KMS-11 (cell line): ENCODE results near the gene SCAPER.
"Not testable (repeated sequence)": the region's sequence is repeated elsewhere in the genome, so short reads cannot be mapped to it uniquely, and the experiment has no call there.

ENCODE experiments used
- H2AFZ ChIP-seq: fragments of 200-600 bp; sonication (generic); 2 replicates; pipeline ENCODE4 v1.6.1; 2016; ENCODE audit warnings: antibody characterized with exemption, mixed run types, low read depth
- H3K27ac ChIP-seq: fragments of 200-600 bp; sonication (generic); 2 replicates; pipeline ENCODE4 v1.6.1; 2016; ENCODE audit warnings: mild to moderate bottlenecking, mixed run types
- H3K27me3 ChIP-seq: fragments of 200-600 bp; sonication (generic); 2 replicates; pipeline ENCODE4 v1.6.1; 2017; ENCODE audit warnings: mild to moderate bottlenecking, low read depth, mixed run types, moderate library complexity; ENCODE audit not compliant: insufficient read depth
- H3K36me3 ChIP-seq: fragments of 200-600 bp; sonication (generic); 2 replicates; pipeline ENCODE4 v1.6.1; 2017; ENCODE audit warnings: mild to moderate bottlenecking, mixed run types; ENCODE audit not compliant: insufficient read depth
- H3K4me1 ChIP-seq: fragments of 200-600 bp; sonication (generic); 2 replicates; pipeline ENCODE4 v1.6.1; 2016; ENCODE audit warnings: mild to moderate bottlenecking, low read depth, mixed run types; ENCODE audit not compliant: poor library complexity, severe bottlenecking
- H3K4me2 ChIP-seq: fragments of 200-600 bp; sonication (generic); 2 replicates; pipeline ENCODE4 v1.7.0; 2016; ENCODE audit warnings: mild to moderate bottlenecking, mixed run types
- H3K4me3 ChIP-seq: fragments of 200-600 bp; sonication (generic); IDR thresholded peaks from 2 replicates; pipeline ENCODE4 v1.6.1; 2017; ENCODE audit warnings: low read depth, low read length, mixed read lengths; ENCODE audit not compliant: insufficient read depth
- H3K79me2 ChIP-seq: fragments of 200-600 bp; sonication (generic); 2 replicates; pipeline ENCODE4 v1.6.1; 2016; ENCODE audit warnings: low read depth, mixed run types; ENCODE audit not compliant: insufficient read depth
- H3K9ac ChIP-seq: fragments of 200-600 bp; sonication (generic); 2 replicates; pipeline ENCODE4 v1.6.1; 2016; ENCODE audit warnings: mild to moderate bottlenecking, mixed run types
- H4K20me1 ChIP-seq: fragments of 200-600 bp; sonication (generic); 2 replicates; pipeline ENCODE4 v1.6.1; 2016; ENCODE audit warnings: mild to moderate bottlenecking, mixed run types; ENCODE audit not compliant: insufficient read depth
- TF ChIP-seq, protein P1 (sequence below): fragments of 200-600 bp; sonication (generic); conservative IDR thresholded peaks from 2 replicates; pipeline ENCODE4 v1.6.1; 2017; ENCODE audit warnings: low read depth, mild to moderate bottlenecking, antibody characterized with exemption, low read length, moderate library complexity, mixed read lengths

The SCAPER gene

DNA sequence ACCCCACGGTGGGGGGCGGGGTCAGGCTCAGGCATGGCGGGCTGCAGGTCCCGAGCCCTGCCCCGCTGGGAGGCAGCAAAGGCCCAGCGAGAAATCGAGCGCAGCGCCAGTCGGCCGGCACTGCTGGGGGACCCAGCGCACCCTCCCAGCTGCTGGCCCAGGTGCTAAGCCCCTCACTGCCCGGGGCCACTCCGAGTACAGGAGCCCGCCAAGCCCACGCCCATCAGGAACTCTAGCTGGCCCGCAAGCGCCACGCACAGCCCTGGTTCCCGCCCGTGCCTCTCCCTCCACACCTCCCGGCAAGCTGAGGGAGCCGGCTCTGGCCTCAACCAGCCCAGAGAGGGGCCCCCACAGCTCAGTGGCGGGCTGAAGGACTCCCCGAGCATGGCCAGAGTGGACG is 29.2 kb downstream of the SCAPER start:
- no peaks in the 10 kb centered on the region for H4K20me1 ChIP-seq
- no peaks in the 10 kb centered on the region for H3K27me3 ChIP-seq
- H3K4me1 ChIP-seq: no peaks in the 10 kb centered on the region
- H3K79me2 ChIP-seq: no peaks in the 10 kb centered on the region
- TF ChIP-seq, protein P1, sequence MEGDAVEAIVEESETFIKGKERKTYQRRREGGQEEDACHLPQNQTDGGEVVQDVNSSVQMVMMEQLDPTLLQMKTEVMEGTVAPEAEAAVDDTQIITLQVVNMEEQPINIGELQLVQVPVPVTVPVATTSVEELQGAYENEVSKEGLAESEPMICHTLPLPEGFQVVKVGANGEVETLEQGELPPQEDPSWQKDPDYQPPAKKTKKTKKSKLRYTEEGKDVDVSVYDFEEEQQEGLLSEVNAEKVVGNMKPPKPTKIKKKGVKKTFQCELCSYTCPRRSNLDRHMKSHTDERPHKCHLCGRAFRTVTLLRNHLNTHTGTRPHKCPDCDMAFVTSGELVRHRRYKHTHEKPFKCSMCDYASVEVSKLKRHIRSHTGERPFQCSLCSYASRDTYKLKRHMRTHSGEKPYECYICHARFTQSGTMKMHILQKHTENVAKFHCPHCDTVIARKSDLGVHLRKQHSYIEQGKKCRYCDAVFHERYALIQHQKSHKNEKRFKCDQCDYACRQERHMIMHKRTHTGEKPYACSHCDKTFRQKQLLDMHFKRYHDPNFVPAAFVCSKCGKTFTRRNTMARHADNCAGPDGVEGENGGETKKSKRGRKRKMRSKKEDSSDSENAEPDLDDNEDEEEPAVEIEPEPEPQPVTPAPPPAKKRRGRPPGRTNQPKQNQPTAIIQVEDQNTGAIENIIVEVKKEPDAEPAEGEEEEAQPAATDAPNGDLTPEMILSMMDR: no peak
- no peak overlapping the region for H3K9ac ChIP-seq
- no peak overlapping the region for H2AFZ ChIP-seq
- H3K4me2 ChIP-seq: no peak overlapping the region
- H3K36me3 ChIP-seq: no peaks in the 10 kb centered on the region
- no peak overlapping the region for H3K27ac ChIP-seq
- H3K4me3 ChIP-seq: no peak overlapping the region

DNA sequence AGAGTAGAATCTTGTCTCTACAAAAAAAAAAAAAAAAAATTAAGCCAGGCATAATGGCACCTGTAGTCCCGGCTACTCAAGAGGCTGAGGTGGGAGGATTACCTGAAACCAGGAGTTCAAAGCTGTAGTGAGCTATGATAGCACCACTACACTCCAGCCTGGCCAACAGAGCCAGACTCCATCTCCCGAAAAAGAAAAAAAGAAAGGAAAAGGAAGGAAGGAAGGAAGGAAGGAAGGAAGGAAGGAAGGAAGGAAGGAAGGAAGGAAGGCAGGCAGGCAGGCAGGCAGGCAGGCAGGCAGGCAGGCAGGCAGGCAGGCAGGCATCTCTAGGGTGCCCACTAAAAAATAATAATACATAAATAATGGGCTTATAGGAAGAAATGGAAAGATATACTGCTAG is 32.1 kb downstream of the SCAPER start:
- not testable (repeated sequence) for H3K9ac ChIP-seq, H3K4me3 ChIP-seq, H3K27ac ChIP-seq, H3K4me1 ChIP-seq, H3K79me2 ChIP-seq, H3K27me3 ChIP-seq, H4K20me1 ChIP-seq, H3K4me2 ChIP-seq, H3K36me3 ChIP-seq, H2AFZ ChIP-seq

DNA sequence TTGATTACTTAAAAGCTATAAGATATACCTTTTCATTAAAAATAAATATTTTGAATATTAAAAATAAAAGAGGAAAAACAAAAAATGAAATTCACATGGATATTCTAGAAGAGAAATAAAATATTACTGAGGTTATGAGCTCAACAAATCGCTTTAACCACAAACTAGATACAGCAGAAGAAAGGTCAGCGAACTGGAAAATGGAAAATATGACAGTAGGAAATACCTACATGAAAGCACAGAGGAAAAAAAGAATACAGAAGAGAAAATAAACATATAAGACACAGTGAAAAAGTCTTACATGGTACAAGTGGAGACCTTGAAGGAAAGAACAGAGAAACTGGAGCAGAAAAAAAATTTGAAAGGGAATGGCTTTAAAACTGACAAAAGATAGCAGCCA is 33.2 kb downstream of the SCAPER start:
- Histone ChIP-seq H4K20me1 (no peaks in the 10 kb centered on the region), H3K79me2 (no peaks in the 10 kb centered on the region), H2AFZ (no peak overlapping the region), H3K36me3 (no peaks in the 10 kb centered on the region), H3K4me2 (no peak overlapping the region), H3K4me1 (no peaks in the 10 kb centered on the region), H3K27me3 (no peaks in the 10 kb centered on the region), H3K27ac (no peak overlapping the region), H3K4me3 (no peak overlapping the region), H3K9ac (no peak overlapping the region)
- TF ChIP-seq, protein P1: no peak

DNA sequence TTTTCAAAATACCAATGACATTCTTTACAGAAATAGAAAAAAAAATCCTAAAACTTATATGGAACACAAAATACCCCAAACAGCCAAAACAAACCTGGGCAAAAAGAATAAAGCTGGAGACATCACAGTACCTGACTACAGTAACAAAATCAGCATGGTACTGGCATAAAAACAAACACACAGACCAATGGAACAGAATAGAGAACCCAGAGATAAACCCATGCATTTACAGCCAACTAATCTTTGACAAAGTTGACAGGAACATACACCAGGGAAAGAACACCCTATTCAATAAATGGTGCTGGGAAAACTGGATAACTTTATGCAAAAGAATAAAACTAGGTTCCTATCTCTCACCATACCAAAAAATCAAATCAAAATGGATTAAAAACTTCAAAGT is 36.4 kb downstream of the SCAPER start:
- Histone ChIP-seq H4K20me1 (no peaks in the 10 kb centered on the region), H3K36me3 (no peaks in the 10 kb centered on the region)
- TF ChIP-seq, protein P1: no peak

DNA sequence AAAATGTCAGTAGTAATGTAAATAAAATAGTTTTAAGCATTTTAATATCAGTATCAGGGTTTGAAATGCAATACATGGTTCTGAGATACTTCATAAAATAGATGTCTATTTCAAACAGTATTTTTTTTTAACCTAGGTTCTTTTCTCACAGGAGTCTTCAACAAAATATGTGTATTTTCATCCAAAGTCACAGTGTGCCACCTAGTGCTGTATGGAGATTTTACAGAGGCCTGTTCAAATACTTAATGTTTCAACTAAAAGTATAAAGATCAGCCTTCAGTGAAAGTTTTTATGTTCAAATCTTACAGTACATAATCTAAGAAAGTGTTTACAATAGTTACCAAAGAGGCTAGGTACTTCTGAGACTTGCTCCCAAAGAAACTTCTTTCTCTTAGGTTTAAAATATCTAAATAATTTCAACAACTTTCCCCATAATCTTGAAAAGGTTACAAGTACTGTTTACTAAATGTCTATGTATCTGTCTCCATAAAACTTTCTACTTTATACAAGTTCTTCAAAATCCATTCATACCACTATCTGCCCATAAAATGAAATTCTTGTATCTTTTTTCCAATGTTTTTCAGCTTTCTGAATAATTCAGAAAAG is 38.3 kb downstream of the SCAPER start:
- Histone ChIP-seq H3K9ac (no peak overlapping the region), H2AFZ (no peak overlapping the region), H3K4me3 (no peak overlapping the region), H3K27ac (no peak overlapping the region), H4K20me1 (no peaks in the 10 kb centered on the region), H3K27me3 (no peaks in the 10 kb centered on the region), H3K36me3 (no peaks in the 10 kb centered on the region), H3K79me2 (no peaks in the 10 kb centered on the region), H3K4me1 (no peaks in the 10 kb centered on the region), H3K4me2 (no peak overlapping the region)
- TF ChIP-seq, protein P1: peak; percentile 66

More for the DNA sequence above, 36.4 kb downstream of the SCAPER start:
- Histone ChIP-seq H3K27me3 (no peaks in the 10 kb centered on the region), H3K4me2 (no peak overlapping the region), H2AFZ (no peak overlapping the region), H3K4me1 (no peaks in the 10 kb centered on the region), H3K4me3 (no peak overlapping the region), H3K27ac (no peak overlapping the region), H3K79me2 (no peaks in the 10 kb centered on the region), H3K9ac (no peak overlapping the region)
